ENCODE results near the gene SYT12.
A peak's percentile ranks its signal among the peaks of the same experiment; 100 is the strongest.
"Not testable (repeated sequence)": the region's sequence is repeated elsewhere in the genome, so short reads cannot be mapped to it uniquely, and the experiment has no call there.

Gene SYT12, protein sequence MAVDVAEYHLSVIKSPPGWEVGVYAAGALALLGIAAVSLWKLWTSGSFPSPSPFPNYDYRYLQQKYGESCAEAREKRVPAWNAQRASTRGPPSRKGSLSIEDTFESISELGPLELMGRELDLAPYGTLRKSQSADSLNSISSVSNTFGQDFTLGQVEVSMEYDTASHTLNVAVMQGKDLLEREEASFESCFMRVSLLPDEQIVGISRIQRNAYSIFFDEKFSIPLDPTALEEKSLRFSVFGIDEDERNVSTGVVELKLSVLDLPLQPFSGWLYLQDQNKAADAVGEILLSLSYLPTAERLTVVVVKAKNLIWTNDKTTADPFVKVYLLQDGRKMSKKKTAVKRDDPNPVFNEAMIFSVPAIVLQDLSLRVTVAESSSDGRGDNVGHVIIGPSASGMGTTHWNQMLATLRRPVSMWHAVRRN

DNA sequence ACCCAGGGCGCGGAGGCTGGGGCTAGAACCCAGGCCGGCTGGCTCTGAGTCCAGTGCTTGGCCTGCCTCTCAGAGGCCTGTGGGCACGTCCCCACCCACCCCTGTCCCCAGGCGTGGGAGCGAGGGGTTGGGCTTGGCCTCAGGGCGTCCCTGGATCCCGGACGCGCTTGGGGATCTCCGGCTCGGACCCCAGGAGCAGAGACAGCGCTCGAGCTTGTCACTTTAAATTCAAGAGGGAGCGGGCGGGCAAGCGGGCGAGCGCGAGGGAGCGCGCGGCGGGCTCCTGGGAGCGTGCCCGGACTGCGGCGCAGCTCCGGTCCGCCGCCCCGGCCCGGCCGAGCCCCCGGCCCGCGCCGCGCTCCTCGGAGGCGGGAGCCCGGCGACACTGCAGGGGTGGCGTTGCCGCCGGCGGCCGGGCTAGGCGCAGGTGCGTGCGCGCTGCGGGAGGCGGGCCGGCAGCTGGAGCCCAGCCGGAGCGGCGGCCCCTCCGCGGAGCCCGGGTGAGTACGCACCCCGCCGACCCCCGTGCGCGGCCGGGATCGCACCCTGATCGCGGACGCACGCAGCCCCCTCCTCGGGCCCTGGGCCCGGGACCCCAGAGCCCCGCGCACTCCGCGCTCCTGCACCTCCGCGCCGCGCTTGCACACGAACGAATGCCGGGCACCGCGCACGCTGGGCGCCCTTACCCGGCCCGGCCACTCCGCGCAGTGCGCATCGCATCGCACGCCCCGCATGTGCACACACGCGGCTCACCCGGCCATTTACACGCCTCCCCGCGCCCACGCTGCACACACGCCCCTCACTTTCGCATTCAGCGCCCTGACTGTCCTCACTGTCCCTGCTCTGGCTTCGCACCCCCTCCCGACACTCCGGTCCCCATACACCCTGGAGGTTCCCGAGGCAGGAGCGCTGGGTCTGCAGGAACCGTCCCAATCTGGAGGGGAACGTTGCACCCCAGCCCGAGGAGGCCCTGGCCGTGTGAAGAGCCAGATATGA, at the start of gene SYT12:
SYT12 (plus strand) TSS at position 174 of the 996 bp plus-strand sequence. CDS start 7,011 bp downstream, outside the sequence.
- DNase-seq = no peak

DNA sequence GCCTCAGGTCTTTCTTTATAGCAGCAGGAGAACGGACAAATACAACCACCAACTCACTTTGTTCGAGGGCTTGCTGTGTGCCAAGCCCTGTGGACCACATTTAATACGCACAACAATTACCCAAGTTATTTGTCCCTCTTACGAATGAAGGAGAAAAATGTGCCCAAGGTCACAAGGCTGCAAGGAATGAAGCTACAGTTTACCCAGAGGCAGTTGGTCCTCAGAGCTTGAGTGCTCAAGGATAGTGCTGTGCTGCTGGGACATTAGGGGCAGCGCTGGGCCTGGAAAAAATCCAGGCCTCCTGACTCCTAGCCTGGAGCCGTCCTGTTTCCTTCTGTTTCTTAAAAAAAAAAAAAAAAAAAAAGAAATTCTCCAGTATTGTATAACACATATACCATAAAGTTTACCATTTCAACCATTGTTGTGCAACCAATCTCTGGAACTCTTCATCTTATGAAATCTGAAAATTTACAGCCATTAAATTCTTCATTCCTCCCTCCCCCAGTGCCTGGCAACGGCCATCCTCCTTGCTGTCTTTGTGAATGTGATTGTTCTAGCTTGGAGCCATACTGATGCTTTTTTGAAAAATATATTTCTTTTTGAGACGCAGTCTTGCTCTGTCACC, 48.9 kb upstream of the SYT12 start:
- no peak for DNase-seq

DNA sequence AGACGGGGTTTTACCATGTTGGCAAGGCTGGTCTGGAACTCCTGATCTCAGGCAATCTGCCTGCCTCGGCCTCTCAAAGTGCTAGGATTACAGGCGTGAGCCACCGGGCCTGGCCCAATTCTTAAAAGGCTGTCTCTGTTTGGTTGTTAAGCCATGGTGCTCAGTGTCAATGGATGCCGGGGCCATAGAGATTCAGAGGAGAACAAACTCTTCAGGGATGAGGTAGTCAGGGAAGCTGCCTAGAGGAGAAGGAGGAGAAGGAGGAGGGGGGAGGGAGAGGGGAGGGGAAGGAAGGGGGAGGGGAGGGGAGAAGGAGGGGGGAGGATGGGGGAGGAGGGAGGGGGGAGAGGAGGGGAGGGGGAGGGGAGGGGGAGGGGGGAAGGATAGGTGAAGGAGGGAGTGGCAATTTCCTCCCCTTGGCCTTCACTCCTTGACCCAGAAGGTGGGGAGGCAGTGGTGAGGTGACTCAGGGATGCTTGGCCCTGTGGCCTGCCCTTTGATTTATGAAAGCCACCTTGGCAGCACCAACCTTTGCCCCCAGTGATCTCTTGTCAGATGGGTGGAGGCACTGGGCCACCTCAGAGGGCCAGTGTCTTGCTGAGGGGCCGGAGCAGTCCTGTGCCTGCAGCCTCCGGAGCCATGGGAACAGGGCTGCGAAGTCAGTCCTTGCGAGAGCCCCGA, 48.1 kb upstream of the SYT12 start, which contains the start of gene C11orf86:
C11orf86 (plus strand) TSS at position 581 of the 681 bp plus-strand sequence; CDS start at position 640, 59 bp downstream.
- DNase-seq = no peak

DNA sequence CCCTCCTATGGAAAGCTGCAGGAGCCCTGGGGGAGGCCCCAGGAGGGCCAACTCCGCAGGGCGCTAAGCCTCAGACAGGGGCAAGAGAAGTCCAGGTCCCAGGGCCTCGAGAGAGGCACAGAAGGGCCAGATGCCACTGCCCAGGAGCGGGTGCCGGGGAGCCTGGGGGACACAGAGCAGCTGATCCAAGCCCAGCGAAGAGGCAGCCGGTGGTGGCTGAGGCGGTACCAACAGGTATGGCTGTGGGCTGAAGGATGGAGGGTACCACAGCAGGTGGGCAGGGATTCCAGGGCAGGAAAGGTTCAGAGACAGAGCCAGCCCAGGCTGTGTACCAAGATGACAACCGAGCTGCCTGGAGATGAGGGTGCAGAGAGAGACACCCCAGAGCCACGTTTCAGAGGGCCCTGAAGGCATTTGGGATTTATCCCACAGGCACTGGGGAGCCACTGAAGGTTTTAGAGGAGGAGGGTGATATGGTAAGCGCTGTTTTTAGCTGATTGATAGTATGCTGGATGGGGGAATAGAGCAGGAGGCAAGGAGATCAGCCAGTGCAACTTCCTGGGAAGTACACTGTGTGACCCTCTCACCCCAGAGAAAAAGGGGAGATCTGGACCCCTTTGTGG, 47.4 kb upstream of the SYT12 start:
- no peak for DNase-seq

GRCh38 chr11:66976028-66976467, 46.9 kb upstream of the SYT12 start:
- DNase-seq = peak; percentile 41

DNA sequence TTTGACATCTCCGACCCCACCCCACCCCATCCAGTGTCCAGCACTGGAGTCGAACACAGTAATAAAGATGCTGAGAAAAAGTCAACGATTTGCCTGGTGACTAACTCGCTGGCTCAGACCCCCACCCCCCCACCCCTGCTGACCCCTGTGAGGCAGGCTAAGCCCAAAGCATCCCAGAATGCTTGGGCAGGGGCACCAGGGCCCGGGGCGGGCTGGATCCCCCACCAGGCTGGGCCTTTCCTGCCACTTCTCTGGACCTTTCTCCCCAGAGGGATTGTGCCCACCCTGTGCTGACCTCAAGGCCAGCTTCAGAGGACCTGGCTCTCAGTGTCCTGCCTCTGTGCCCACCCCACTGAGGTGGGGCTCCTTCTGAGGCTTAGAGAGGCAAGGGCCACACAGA, 46.0 kb upstream of the SYT12 start:
- no peak for DNase-seq

- DNase-seq = no peak
Measured at GRCh38 chr11:66978229-66978628, 44.7 kb upstream of the SYT12 start.

DNA sequence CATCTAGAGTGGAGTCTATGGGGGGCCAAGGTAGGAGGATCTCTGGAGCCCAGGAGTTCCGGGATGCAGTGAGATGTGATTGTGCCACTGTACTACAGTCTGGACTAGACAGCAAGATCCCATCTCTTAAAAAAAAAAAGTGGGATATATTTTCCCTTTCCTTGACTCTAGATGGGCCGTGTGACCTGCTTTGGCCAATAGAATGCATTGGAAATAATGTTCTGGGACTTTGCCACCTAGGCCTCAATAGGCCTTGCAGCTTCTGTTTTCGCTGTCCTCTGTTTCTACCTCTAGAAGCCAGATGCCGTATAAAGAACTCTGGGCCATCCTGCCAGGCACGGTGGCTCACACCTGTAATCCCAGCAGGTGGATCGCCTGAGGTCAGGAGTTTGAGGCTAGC, 44.2 kb upstream of the SYT12 start:
- DNase-seq = no peak

DNA sequence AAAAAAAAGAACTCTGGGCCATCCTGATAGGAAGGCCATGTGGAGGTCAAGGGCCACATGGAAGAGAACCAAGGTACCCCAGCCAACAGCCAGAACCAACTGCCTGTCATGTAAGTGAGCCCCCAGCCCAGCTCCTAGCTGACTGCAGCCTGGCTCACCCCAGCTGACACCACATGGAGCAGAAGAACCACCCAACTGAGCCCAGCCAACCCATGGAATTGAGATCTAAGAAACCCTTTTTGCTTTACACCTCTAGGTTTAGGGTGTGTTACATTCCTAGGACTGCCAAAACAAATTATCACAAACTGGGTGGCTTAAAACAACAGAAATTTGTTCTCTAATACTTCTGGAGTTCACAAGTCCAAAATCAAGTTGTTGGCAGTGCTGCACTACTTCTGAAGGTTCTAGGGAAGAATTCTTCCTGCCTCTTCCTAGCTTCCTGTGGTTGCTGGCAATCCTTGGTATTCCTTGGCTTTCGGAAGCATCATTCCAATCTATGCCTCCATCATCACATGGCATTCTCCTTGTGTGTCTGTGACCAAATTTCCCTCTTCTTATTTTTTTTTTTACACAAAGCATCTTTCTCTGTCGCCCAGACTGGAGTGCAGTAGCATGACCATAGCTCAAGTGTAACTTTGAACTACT, 43.5 kb upstream of the SYT12 start:
- no peak for DNase-seq

DNA sequence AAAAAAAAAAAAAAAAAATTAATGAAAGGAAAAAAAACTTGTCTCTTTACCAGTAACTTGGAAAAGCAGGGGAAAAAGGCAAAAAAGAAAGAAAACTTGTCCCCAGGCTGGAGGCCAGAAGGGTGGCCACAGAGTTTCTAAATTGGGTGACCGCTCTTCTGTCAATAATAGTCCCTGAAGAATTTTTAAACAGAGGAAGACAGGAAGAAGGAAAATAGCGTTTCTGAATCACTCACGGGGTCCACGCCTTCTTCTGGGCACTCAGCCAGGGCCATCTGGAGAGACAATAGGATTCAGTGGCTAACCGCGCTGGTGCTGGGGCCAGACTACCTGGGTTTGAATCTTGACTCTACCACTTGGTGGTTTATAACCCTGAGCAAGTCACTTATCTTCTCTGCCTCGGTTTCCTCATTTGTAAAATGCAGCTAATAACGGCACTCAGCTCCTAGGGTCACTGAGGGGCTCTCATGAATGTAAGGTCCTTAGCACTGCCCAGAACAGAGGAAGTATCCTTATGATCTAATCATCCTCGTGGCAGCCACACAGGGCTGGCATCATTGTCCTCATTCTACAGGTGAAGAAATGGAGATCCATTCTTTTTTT, 40.9 kb upstream of the SYT12 start:
- DNase-seq = no peak

GRCh38 chr11:66983275-66983924, 39.5 kb upstream of the SYT12 start:
- no peak for DNase-seq

- no peak for DNase-seq
Measured at GRCh38 chr11:66985508-66986177, 37.3 kb upstream of the SYT12 start.

DNA sequence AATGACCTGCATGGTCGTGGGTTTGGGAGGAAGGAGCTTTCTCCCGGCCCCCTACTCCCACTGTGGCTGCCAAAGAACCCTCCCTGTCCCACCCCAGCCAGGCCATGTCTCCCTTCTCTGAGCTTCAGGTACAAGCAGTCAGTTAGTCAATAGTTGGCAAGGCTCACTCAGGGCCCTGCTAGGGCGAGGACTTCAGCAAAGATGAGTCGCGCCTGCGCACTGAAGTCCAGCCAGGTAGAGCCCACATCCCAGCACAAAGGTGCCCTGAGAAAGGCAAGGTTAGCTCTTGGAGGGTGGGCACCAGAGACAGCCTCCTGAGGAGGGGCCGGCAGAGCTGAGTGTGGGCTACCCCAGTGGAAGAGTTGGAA, 36.8 kb upstream of the SYT12 start:
- DNase-seq = no peak

DNA sequence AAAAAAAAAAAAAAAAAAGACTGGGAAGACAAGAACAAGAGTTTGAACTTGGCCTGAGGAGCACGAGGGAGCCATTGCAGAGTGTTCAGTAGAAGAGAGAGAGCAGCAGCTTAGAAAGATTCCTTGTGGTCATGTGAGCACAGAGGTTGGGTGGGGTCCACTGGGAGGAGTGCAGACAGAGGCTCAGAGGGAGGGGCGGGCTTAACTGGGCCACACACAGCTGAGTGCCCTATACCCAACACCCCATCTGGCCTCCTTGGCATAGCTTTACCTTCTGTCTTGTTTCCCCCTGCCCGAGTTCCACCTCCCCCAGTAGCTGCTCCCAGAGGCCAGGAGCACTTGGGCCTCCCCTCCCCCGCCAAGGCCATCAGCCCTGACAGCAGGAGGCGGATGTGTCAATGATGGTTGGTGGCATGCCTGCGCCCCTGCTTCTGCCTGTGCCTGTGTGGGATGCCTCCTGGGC, 35.7 kb upstream of the SYT12 start:
- no peak for DNase-seq

GRCh38 chr11:66987924-66988637, 34.9 kb upstream of the SYT12 start:
- DNase-seq = no peak

DNA sequence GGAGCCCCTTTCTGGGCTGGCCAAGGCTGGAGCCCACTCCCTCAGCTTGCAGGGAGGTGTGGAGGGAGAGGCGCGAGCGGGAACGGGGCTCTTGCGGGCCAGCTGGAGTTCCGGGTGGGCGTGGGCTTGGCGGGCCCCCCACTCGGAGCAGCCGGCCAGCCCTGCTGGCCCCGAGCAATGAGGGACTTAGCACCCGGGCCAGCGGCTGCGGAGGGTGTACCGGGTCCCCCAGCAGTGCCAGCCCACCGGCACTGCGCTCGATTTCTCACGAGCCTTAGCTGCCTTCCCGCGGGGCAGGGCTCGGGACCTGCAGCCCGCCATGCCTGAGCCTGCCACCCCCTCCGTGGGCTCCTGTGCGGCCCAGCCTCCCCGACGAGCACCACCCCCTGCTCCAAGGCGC, 34.2 kb upstream of the SYT12 start:
- not testable (repeated sequence) for DNase-seq

DNA sequence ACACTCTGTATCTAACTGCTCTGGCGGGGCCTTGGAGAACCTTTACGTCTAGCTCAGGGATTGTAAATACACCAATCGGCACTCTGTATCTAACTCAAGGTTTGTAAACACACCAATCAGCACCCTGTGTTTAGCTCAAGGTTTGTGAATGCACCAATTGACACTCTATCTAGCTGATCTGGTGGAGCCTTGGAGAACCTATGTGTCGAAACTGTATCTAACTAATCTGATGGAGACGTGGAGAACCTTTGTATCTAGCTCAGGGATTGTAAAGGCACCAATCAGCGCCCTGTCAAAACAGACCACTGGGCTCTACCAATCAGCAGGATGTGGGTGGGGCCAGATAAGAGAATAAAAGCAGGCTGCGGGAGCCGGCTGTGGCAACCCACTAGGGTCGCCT, 33.6 kb upstream of the SYT12 start:
- DNase-seq = not testable (repeated sequence)

DNA sequence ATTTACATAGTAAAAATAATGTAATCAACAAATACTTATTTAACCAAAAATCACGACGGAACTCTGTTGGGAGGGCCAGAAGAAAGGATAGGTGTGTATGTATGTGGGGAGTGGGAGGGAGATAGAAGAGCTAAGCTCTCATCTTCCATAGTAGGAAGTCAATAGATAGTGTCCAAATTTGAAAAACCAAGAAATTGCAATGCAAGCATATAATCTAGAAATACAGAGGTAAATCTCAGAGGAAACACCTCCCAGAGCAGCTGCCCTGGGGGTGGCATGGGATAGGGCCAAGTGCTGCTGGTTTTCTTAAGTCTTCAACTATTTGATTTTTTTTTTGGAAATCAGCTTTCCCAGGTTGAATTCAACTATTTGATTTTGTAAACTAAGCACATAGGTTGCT, 30.9 kb upstream of the SYT12 start:
- no peak for DNase-seq
